ENCODE data around the gene POM121C. TPM values are rescaled to one million over a fixed set of nuclear protein-coding genes. Genes with fewer than 3 reads are reported as not detected.
A peak's percentile ranks its signal among the peaks of the same experiment; 100 is the strongest.
"Not testable (repeated sequence)": the region's sequence is repeated elsewhere in the genome, so short reads cannot be mapped to it uniquely, and the experiment has no call there.

POM121C gene
- total RNA-seq, 6 experiments from 2014 or later, result 44.8 to 49.5 (median 45.9) TPM

DNA sequence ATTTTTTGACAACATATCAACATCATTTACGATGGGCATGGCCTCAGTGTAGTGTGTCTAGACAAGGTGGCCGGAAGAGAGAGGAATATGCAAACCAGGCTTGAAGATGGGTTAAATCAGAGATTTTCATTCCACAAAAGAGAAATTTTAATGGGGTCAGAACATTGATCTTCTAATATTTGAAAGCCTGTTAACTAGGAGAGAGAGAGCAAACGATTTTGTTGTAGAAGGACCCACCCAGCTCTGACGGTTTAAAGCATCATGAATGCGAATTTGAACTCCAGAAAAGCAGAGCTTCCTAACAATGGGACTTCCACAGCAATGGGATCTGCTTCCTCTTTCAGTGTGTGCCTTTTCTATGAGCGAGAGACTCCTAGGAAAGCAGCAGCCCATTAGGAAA, 5.9 kb upstream of the POM121C start, which contains the start of gene SPDYE5:
Gene SPDYE5, plus strand, starts transcription at position 301 of the 400 bp plus-strand sequence. CDS start 1,728 bp downstream, outside the sequence.
- DNase-seq; H3K36me3 Mint-ChIP-seq (ENCODE audit: low read depth); H3K27ac Mint-ChIP-seq; H3K4me1 Mint-ChIP-seq (ENCODE audit: low read depth); H3K4me3 Mint-ChIP-seq; H3K27me3 Mint-ChIP-seq (ENCODE audit: insufficient read depth); H3K9me3 Mint-ChIP-seq: not testable (repeated sequence)

DNA sequence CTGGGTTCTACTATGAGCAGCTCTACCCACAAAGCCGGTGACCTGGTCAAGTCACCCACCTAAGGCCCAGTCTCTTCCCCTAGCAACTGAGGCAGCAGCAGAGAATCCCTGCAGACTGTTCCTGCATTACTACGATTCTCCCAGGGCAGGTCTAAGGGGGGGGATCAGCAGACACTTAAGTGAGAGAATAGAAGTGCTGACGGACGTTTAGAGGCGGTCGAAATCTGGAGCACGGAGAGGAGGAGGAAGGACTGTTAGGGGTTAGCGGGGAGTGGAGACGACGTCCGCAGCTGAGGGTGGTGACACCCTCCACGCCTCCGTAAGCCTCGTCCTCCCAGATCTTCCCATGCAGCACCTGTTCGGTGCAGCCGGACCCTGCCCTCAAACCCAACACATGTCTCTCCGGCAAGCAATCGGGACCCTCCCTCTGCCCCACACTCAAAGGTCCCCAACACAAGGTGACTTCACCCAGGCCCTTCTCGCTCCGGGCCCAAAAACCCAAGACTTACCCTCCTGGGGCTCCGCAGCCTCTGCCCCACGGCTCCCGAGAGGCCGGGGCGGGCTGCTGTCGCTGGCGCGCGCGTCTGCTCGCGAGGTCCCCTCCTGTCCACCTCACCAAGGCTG, 632 bp downstream of the POM121C start:
- peaks cover 10% of the 10 kb centered on the region; the same call in 1 of the 2 replicates for H3K4me1 Mint-ChIP-seq (ENCODE audit: low read depth)
- not testable (repeated sequence) for DNase-seq; H3K36me3 Mint-ChIP-seq (ENCODE audit: low read depth); H3K9me3 Mint-ChIP-seq; H3K27me3 Mint-ChIP-seq (ENCODE audit: insufficient read depth)
- H3K27ac Mint-ChIP-seq, result peak overlapping the region; percentile 88
- peak overlapping the region; percentile 95 for H3K4me3 Mint-ChIP-seq

DNA sequence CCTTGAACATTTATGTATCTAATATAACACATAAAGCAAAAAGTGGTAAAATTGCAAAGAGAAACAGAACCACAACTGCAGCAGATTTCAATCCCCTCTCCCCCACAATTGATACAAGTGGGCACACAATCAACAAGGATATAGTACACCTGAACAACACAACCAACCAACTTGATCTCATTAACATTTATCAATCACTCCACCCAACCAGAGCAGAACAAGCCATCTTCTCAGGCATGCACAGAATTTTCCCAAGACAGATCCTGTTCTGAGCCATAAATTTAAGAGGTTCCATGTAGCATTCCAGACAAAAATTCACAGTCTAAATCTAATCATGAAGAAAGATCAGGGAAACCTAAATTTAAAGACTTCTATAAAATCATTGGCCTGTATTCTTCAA, 5.8 kb downstream of the POM121C start:
- not testable (repeated sequence) for H3K27ac Mint-ChIP-seq; H3K9me3 Mint-ChIP-seq; DNase-seq; H3K4me1 Mint-ChIP-seq (ENCODE audit: low read depth); H3K27me3 Mint-ChIP-seq (ENCODE audit: insufficient read depth); H3K36me3 Mint-ChIP-seq (ENCODE audit: low read depth); H3K4me3 Mint-ChIP-seq

DNA sequence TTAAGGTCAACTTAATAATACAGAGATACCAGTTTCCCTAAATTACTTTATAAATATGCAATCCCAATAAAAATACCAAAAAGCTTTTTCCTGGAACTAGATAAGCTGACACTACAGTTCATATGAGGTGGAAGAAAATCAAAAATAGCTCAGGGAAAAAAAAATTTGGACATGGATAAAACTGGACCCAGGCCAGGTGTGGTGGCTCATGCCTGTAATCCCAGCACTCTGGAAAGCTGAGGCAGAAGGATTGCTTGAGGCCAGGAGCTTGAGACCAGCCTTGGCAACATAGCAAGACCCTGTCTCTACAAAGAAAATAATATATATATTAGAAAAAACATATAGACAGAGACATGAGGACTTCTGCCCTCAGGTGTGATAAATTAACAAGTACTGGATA, 8.6 kb downstream of the POM121C start:
- H3K36me3 Mint-ChIP-seq (ENCODE audit: low read depth); H3K27me3 Mint-ChIP-seq (ENCODE audit: insufficient read depth); H3K27ac Mint-ChIP-seq; H3K4me1 Mint-ChIP-seq (ENCODE audit: low read depth); DNase-seq; H3K9me3 Mint-ChIP-seq; H3K4me3 Mint-ChIP-seq: not testable (repeated sequence)

DNA sequence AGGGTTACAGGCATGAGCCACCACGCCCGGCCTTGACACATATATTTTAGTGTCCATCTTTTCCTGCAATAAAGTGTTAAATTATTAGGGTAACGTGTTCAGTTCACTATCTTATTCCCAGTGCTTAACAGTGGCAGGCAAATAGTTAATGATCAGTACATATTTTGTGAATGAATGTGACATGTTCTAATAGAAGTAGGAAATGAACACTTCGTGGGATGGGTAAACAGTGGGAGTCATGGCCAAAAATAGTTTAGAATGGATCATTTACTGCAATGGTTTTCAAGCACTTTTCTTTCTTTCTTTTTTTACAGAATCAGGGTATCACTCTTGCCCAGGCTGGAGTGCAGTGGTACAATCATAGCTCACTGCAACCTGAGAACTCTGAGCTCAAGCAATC, 15.9 kb downstream of the POM121C start:
- H3K36me3 Mint-ChIP-seq (ENCODE audit: low read depth), result peaks cover 21% of the 10 kb centered on the region
- not testable (repeated sequence) for H3K4me3 Mint-ChIP-seq; DNase-seq; H3K9me3 Mint-ChIP-seq; H3K27ac Mint-ChIP-seq; H3K27me3 Mint-ChIP-seq (ENCODE audit: insufficient read depth); H3K4me1 Mint-ChIP-seq (ENCODE audit: low read depth)

DNA sequence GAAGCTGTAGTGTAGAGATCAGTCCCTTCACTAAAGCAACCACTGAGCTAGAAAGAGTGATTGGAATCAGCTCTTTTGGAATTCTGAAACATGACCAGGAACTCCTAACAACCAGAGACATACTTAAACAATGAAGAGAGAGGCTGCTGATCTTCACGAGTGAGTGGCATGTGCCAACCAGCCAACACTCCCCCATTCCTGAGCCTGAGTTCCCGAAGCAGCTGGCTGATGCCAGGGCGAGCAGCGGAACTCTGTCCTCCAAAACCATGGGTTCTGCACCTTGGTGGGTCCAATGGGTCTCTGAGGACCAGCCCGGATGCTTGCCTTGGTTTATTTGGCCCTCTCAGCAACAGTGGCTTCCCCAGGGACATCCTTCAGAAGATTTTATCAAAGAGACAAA, 25.6 kb downstream of the POM121C start:
- H3K4me3 Mint-ChIP-seq; H3K9me3 Mint-ChIP-seq; H3K27ac Mint-ChIP-seq; H3K36me3 Mint-ChIP-seq (ENCODE audit: low read depth); H3K27me3 Mint-ChIP-seq (ENCODE audit: insufficient read depth); DNase-seq; H3K4me1 Mint-ChIP-seq (ENCODE audit: low read depth): not testable (repeated sequence)

DNA sequence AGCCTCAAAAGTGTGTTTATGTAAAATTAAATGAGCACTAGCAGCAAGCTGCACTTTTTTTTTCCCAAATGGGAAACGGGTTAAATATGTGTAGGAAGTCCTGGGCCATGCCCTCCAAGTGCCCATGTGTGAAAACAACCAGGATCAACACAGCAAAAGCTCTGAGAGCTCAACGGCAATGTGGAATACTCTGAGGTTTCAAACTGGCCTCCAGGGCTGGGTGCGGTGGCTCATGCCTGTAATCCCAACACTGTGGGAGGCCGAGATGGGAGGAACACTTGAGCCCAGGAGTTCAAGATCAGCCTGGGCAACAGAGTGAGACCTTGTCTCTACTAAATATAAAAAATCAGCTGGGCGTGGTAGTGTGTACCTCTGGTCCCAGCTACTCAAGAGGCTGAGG, 28.1 kb downstream of the POM121C start:
- H3K4me3 Mint-ChIP-seq; H3K27ac Mint-ChIP-seq; H3K36me3 Mint-ChIP-seq (ENCODE audit: low read depth); H3K4me1 Mint-ChIP-seq (ENCODE audit: low read depth); H3K27me3 Mint-ChIP-seq (ENCODE audit: insufficient read depth); DNase-seq; H3K9me3 Mint-ChIP-seq: not testable (repeated sequence)

DNA sequence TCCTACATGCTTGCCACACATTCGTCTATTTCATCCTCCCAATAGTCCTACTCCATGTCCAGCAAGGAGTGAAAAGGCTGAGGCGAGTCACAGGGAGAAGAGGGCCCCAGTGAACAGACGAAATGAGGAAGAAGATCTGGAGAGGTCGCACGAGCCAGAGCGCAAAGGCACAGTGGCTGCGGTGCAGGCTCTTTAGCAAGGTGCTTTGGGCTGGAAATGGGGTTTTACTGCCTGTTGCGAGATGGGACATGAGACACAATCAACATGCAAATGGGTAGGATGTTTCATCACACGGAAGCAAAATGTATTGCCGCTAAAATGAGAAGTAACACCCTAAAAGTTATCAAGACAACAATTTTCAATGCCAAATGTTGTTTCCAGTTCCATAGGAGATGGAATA, 29.7 kb downstream of the POM121C start:
- not testable (repeated sequence) for H3K4me3 Mint-ChIP-seq; DNase-seq; H3K4me1 Mint-ChIP-seq (ENCODE audit: low read depth); H3K27me3 Mint-ChIP-seq (ENCODE audit: insufficient read depth); H3K27ac Mint-ChIP-seq; H3K36me3 Mint-ChIP-seq (ENCODE audit: low read depth); H3K9me3 Mint-ChIP-seq

DNA sequence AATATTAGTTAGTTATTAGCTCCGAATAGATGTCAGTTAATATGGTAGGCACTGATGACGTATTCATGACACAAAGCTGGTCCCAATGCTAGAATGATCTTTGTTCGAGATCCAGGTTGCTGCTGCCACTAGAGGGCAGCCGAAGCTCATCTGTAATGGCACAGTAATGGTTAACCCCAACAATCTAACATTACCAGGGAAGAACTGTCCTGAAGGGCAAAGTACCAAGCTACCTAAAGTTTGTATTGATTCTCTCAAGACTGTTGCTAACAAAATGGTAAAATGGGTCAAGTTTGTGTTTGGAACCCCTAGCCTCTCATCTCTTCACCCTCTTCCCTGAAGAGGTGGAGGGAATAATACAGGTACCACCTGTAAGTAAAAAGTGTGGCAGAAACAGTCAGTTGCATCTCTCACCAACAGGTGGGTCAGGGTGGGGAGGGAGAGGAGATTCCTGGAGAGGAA, 33.6 kb downstream of the POM121C start:
- TF ChIP-seq, protein P1, sequence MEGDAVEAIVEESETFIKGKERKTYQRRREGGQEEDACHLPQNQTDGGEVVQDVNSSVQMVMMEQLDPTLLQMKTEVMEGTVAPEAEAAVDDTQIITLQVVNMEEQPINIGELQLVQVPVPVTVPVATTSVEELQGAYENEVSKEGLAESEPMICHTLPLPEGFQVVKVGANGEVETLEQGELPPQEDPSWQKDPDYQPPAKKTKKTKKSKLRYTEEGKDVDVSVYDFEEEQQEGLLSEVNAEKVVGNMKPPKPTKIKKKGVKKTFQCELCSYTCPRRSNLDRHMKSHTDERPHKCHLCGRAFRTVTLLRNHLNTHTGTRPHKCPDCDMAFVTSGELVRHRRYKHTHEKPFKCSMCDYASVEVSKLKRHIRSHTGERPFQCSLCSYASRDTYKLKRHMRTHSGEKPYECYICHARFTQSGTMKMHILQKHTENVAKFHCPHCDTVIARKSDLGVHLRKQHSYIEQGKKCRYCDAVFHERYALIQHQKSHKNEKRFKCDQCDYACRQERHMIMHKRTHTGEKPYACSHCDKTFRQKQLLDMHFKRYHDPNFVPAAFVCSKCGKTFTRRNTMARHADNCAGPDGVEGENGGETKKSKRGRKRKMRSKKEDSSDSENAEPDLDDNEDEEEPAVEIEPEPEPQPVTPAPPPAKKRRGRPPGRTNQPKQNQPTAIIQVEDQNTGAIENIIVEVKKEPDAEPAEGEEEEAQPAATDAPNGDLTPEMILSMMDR (IDR thresholded peaks at IDR 0.05), result peak; percentile 79
- H3K27me3 Mint-ChIP-seq (ENCODE audit: insufficient read depth); H3K4me1 Mint-ChIP-seq (ENCODE audit: low read depth); H3K4me3 Mint-ChIP-seq; H3K36me3 Mint-ChIP-seq (ENCODE audit: low read depth); H3K27ac Mint-ChIP-seq; DNase-seq; H3K9me3 Mint-ChIP-seq: not testable (repeated sequence)

DNA sequence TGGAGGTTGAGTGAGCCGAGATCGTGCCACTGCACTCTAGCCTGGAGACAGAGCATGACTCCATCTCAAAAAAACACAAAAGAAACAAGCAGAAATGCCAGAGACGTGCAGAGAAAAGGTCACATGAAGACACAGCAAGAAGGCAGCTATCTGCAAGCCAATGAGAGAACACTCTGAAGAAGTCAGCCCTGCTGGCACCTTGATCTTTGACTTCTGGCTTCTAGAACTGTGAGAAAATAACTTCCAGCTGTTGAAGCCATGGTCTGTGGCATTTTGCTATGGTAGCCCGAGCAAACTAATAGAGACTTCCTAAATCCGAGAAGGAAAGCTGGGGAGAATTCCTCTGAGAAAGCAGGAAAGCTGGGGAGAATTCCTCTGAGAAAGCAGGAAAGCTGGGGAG, 36.2 kb downstream of the POM121C start:
- not testable (repeated sequence) for DNase-seq; H3K9me3 Mint-ChIP-seq; H3K4me1 Mint-ChIP-seq (ENCODE audit: low read depth); H3K36me3 Mint-ChIP-seq (ENCODE audit: low read depth); H3K27me3 Mint-ChIP-seq (ENCODE audit: insufficient read depth); H3K27ac Mint-ChIP-seq; H3K4me3 Mint-ChIP-seq

DNA sequence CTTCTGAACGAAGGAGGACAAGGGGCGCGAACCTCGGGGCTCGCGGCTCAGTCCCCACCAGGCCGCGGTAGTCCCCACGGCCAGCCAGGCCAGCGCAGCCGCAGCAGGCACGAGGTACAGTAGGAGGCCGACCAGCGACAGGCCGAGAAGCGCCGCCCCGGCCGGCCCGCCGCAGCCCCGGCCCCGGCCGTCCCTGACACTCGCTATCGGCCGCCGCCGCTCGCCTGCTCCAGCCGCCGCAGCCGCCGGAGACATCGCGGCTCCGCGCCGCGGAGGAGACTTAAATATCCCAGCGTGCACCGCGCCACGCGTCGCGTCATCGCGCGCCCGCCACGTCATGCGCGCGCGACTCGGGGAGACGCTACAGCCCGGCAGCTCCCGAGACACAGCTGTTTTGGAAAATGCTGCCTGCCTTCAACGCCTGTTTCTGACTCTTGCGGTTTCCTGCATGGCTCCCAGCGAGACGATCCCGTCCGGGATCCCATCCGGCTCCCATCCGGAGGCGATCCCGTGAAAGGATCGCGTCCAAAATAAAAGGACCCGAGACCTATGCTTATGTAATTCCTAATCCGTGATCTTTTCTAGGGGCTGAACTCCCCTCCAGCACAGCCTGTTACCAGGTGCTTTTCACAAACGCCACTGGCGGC, 43.5 kb downstream of the POM121C start:
- peaks cover 21% of the 10 kb centered on the region for H3K36me3 Mint-ChIP-seq (ENCODE audit: low read depth)
- not testable (repeated sequence) for H3K4me1 Mint-ChIP-seq (ENCODE audit: low read depth); H3K27me3 Mint-ChIP-seq (ENCODE audit: insufficient read depth); H3K9me3 Mint-ChIP-seq
- H3K4me3 Mint-ChIP-seq, result peak overlapping the region; percentile 92
- peak; percentile 10 for DNase-seq
- H3K27ac Mint-ChIP-seq, result peak overlapping the region; percentile 93

DNA sequence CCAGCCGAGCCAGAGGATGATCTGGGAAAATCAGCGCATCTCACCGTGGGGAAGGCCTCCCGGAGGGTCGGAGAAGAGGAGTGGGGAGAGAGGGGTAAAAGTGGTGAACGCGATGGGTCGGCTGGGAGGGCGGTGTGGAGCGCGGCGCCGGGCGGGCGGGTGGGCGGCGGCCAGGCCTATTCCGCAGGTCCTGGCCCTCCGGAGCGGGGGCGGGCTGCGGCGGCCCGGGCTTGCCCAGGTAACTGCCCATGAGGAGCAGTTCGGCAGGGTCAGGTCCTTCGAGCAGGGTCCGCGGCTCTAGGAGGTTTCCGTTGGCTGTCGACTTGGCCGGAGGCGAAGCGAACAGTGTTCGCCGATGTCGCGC, 44.0 kb downstream of the POM121C start:
- not testable (repeated sequence) for DNase-seq

More for the DNA sequence above, 44.0 kb downstream of the POM121C start:
- H3K4me1 Mint-ChIP-seq (ENCODE audit: low read depth); H3K9me3 Mint-ChIP-seq; H3K27me3 Mint-ChIP-seq (ENCODE audit: insufficient read depth): not testable (repeated sequence)
- peak overlapping the region; percentile 86 for H3K4me3 Mint-ChIP-seq
- peaks cover 26% of the 10 kb centered on the region for H3K36me3 Mint-ChIP-seq (ENCODE audit: low read depth)
- peak overlapping the region; percentile 84 for H3K27ac Mint-ChIP-seq

All from HFFc6 (cell line).